GM12878 (cell line): ENCODE measurements around the gene MYO18B. TPM values are rescaled to one million over a fixed set of nuclear protein-coding genes. Genes with fewer than 3 reads are reported as not detected.

Experiments used
- CTCF ChIP-seq, 3 experiments: IDR thresholded peaks in 2 of 3; conservative IDR thresholded peaks in 1 of 3; 2 replicates each; pipeline ENCODE4 v1.5.1; 2011; ENCODE audit warnings: low read depth in 3 of 3, low read length in 3 of 3, mild to moderate bottlenecking in 3 of 3, control low read depth in 2 of 3, moderate library complexity in 2 of 3, inconsistent platforms in 1 of 3, mixed read lengths in 1 of 3; ENCODE audit not compliant: control insufficient read depth in 2 of 3, insufficient read depth in 1 of 3; ENCODE audit errors: extremely low read depth in 1 of 3
- CUX1 ChIP-seq: IDR thresholded peaks from 2 replicates; pipeline ENCODE4 v1.6.1; 2012; ENCODE audit warnings: improper control_type of control experiment, low read depth, low read length; ENCODE audit not compliant: insufficient replicate concordance
- KLF5 ChIP-seq: fragments of 450-650 bp; IDR thresholded peaks from 2 replicates; pipeline ENCODE4 v1.6.1; 2014; ENCODE audit warnings: mild to moderate bottlenecking; ENCODE audit not compliant: partially characterized antibody
- MYC ChIP-seq: IDR thresholded peaks from 2 replicates; pipeline ENCODE4 v1.6.1; 2011; ENCODE audit warnings: mild to moderate bottlenecking, low read length, moderate library complexity, inconsistent platforms; ENCODE audit not compliant: insufficient read depth, insufficient replicate concordance, insufficient read length, severe bottlenecking
- NFYA ChIP-seq: IDR thresholded peaks from 2 replicates; pipeline ENCODE4 v1.6.1; 2011; ENCODE audit warnings: low read depth, mild to moderate bottlenecking, low read length, improper control_type of control experiment, borderline replicate concordance
- NKRF ChIP-seq: fragments of 450-650 bp; conservative IDR thresholded peaks from 2 replicates; pipeline ENCODE4 v1.6.1; 2017; ENCODE audit warnings: mild to moderate bottlenecking, moderate library complexity
- SMARCA5 ChIP-seq: fragments of 450-650 bp; IDR thresholded peaks from 2 replicates; pipeline ENCODE4 v1.6.1; 2017; ENCODE audit warnings: mild to moderate bottlenecking
- WRNIP1 ChIP-seq: IDR thresholded peaks from 2 replicates; pipeline ENCODE4 v1.6.1; 2011; ENCODE audit warnings: low read depth, low read length, improper control_type of control experiment, borderline replicate concordance
- polyA plus RNA-seq, 11 experiments: library from polyadenylated mRNA; depleted of rRNA in 4 of 11; unstranded in 6 of 11; stranded (reverse) in 5 of 11; fragments of >200 nt; fragmentation: Nextera tagmentation in 4 of 11; fragmentation: Illumina TruSeq in 1 of 11; extraction: Ambion mirVana in 4 of 11; extraction: Trizol in 1 of 11; gene quantifications; 1 replicate in 1 of 11; 2 replicates in 10 of 11; pipeline versions ENCODE4 v1.2.1 to v1.2.3, GENCODE V29; 2011 to 2016; ENCODE audit warnings: inconsistent platforms in 2 of 11, missing spikeins in 2 of 11, low read depth in 1 of 11
- total RNA-seq, 4 experiments: library from RNA; depleted of rRNA in 3 of 4; stranded (reverse); fragments of >200 nt in 3 of 4; fragmentation: Illumina TruSeq in 1 of 4; extraction: Trizol in 1 of 4; gene quantifications; 2 replicates each; pipeline versions ENCODE4 v1.2.1 to v1.2.3, GENCODE V29; 2013 to 2021

Gene MYO18B
- total and polyA plus RNA-seq, 10 of the 15 experiments (the other 5 are each of a cell fraction or from before 2014, with no cell fraction given): 0.05 to 2.1 (median 0.51) TPM; not detected in 1

GRCh38 chr22:25844601-25845000, 102.6 kb downstream of the MYO18B start (continued):
- TF ChIP-seq CUX1 (no peak), CTCF (IDR thresholded peaks at IDR 0.05 in 2 of 3, conservative IDR thresholded peaks at IDR 0.05 in 1 of 3; ENCODE audit: control insufficient read depth in 2 of 3, extremely low read depth in 1 of 3, insufficient read depth in 1 of 3, low read depth in 3 of 3, low read length in 3 of 3) (no peak), SMARCA5 (no peak), MYC (no peak), KLF5 (no peak), WRNIP1 (no peak), NFYA (no peak), NKRF (no peak)
